B cell (primary cell): ENCODE measurements around the gene GRIA3. TPM values are rescaled to one million over a fixed set of nuclear protein-coding genes. Genes with fewer than 3 reads are reported as not detected.

Experiments
- ATAC-seq: fragments of 200-7000 bp; cut with Tn5 transposase; one replicate; pipeline ENCODE4 v1.10.0; 2021; ENCODE audit warnings: low read depth, mild to moderate bottlenecking, moderate number of reproducible peaks, moderate library complexity
- CTCF ChIA-PET: fragments of 350-600 bp; sonication (Branson Sonifier 250); formaldehyde crosslinking; loops from one replicate; lab custom pipeline; 2021; ENCODE audit warnings: antibody characterized with exemption, inconsistent platforms; lab: Charles Lee
- POLR2A ChIA-PET: fragments of 350-600 bp; sonication (Branson Sonifier 250); formaldehyde crosslinking; loops from one replicate; lab custom pipeline; 2021; ENCODE audit warnings: antibody characterized with exemption; lab: Charles Lee
- DNase-seq: peaks from one replicate; pipeline ENCODE4 v3.0.0; 2013
- H2AFZ ChIP-seq: 2 replicates; pipeline ENCODE4 v1.6.1; 2012; ENCODE audit warnings: mild to moderate bottlenecking, low read depth, low read length; ENCODE audit not compliant: insufficient read depth, poor library complexity, severe bottlenecking
- H3K27ac ChIP-seq, 2 donors: 1 replicate in 1 of 2; 2 replicates in 1 of 2; pipeline ENCODE4 v1.5.1; 2012 to 2013; ENCODE audit warnings: low read length in 2 of 2, mild to moderate bottlenecking in 2 of 2, moderate library complexity in 1 of 2
- H3K27me3 ChIP-seq, 4 experiments: fragments of 200-600 bp in 1 of 4; sonication (generic) in 1 of 4; replicated peaks in 1 of 4; 1 replicate in 2 of 4; 2 replicates in 2 of 4; pipeline versions ENCODE4 v1.6.1 to v1.7.0; 2013 to 2016; ENCODE audit warnings: low read length in 3 of 4, mild to moderate bottlenecking in 2 of 4, mixed read lengths in 1 of 4, moderate library complexity in 1 of 4; ENCODE audit not compliant: insufficient read depth in 4 of 4, control insufficient read depth in 3 of 4; ENCODE audit errors: control extremely low read depth in 1 of 4
- H3K36me3 ChIP-seq, 2 experiments: replicated peaks in 1 of 2; 1 replicate in 1 of 2; 2 replicates in 1 of 2; pipeline versions ENCODE4 v1.6.1 to v1.7.1; 2013; ENCODE audit warnings: low read length in 1 of 2; ENCODE audit not compliant: insufficient read depth in 2 of 2, control insufficient read depth in 1 of 2; ENCODE audit errors: control extremely low read depth in 1 of 2, extremely low read depth in 1 of 2
- H3K4me1 ChIP-seq, 2 donors: fragments of 200-600 bp in 1 of 2; sonication (generic) in 1 of 2; 1 replicate in 1 of 2; 2 replicates in 1 of 2; pipeline versions ENCODE4 v1.5.1 to v1.6.1; 2013 to 2017; ENCODE audit warnings: low read length in 2 of 2; ENCODE audit not compliant: control insufficient read depth in 2 of 2, insufficient read depth in 2 of 2
- H3K4me2 ChIP-seq: replicated peaks from 2 replicates; pipeline ENCODE3; 2012; ENCODE audit warnings: mild to moderate bottlenecking, low read depth, low read length; ENCODE audit not compliant: poor library complexity, severe bottlenecking
- H3K4me3 ChIP-seq, 5 experiments: fragments of 200-600 bp in 1 of 5; sonication (generic) in 1 of 5; 1 replicate in 3 of 5; 2 replicates in 2 of 5; pipeline versions ENCODE4 v1.5.1 to v1.7.0; 2011 to 2016; ENCODE audit warnings: low read length in 4 of 5, mild to moderate bottlenecking in 4 of 5, low read depth in 2 of 5, control low read depth in 1 of 5, moderate library complexity in 1 of 5; ENCODE audit not compliant: insufficient read depth in 1 of 5; ENCODE audit errors: control extremely low read depth in 1 of 5, extremely low read depth in 1 of 5
- H3K79me2 ChIP-seq: fragments of 200-600 bp; sonication (generic); one replicate; pipeline ENCODE4 v1.6.0; 2016; ENCODE audit warnings: low read length; ENCODE audit not compliant: control insufficient read depth, insufficient read depth
- H3K9ac ChIP-seq: fragments of 200-600 bp; sonication (generic); 2 replicates; pipeline ENCODE4 v1.6.1; 2017; ENCODE audit warnings: mild to moderate bottlenecking, low read length, moderate library complexity
- H3K9me3 ChIP-seq, 3 donors: one replicate each; pipeline versions ENCODE4 v1.6.1 to v1.7.1; 2013; ENCODE audit warnings: low read length in 2 of 3; ENCODE audit not compliant: control insufficient read depth in 2 of 3, insufficient read depth in 1 of 3; ENCODE audit errors: control extremely low read depth in 1 of 3
- H4K20me1 ChIP-seq: 2 replicates; pipeline ENCODE4 v1.6.0; 2012; ENCODE audit warnings: mild to moderate bottlenecking, low read length; ENCODE audit not compliant: insufficient read depth, control insufficient read depth, poor library complexity, severe bottlenecking
- H3K27ac Mint-ChIP-seq: one replicate; pipeline ENCODE4 v1.8.0; 2021; ENCODE audit warnings: mixed read lengths
- H3K27me3 Mint-ChIP-seq: one replicate; pipeline ENCODE4 v1.8.0; 2021; ENCODE audit warnings: mixed read lengths
- H3K4me1 Mint-ChIP-seq: one replicate; pipeline ENCODE4 v1.8.0; 2021; ENCODE audit warnings: mixed read lengths
- H3K4me3 Mint-ChIP-seq: one replicate; pipeline ENCODE4 v1.8.0; 2021; ENCODE audit warnings: mixed read lengths
- H3K9me3 Mint-ChIP-seq: one replicate; pipeline ENCODE4 v1.8.0; 2022; ENCODE audit warnings: mixed read lengths; ENCODE audit not compliant: insufficient read depth
- EZH2 ChIP-seq: IDR thresholded peaks from 2 replicates; pipeline ENCODE4 v1.6.1; 2012; ENCODE audit warnings: borderline replicate concordance, low read depth, mild to moderate bottlenecking, moderate library complexity, low read length; ENCODE audit not compliant: insufficient read depth, poor library complexity, severe bottlenecking
- WGBS: methylation state at CpG from one replicate; pipeline ENCODE4 v1.1.5; 2013; ENCODE audit warnings: missing lambda C conversion rate; ENCODE audit not compliant: insufficient coverage; 5-methylcytosine and 5-hydroxymethylcytosine counted together
- intact Hi-C: fragments of 100-400 bp; cut with micrococcal nuclease; formaldehyde crosslinking; loops from one replicate; pipeline ENCODE4 v1.10.0; 2022
- polyA plus RNA-seq: library from polyadenylated mRNA; depleted of rRNA; stranded (reverse); fragments of >200 nt; gene quantifications from 2 replicates; pipeline ENCODE4 v1.2.3, GENCODE V29; 2012
- total RNA-seq, 2 donors: library from RNA; stranded (reverse); fragments of 120-200 nt in 1 of 2; gene quantifications; 1 replicate in 1 of 2; 2 replicates in 1 of 2; pipeline versions ENCODE4 v1.2.3 to v1.2.4, GENCODE V29; 2013 to 2022
- TF ChIP-seq, protein P1 (sequence below): fragments of 200-600 bp; IDR thresholded peaks from one replicate; pipeline ENCODE4 v1.8.0; 2022; ENCODE audit warnings: antibody characterized with exemption, mild to moderate bottlenecking

GRIA3 gene
- total and polyA plus RNA-seq, 2 donors (not counting 1 experiment from before 2014, with no cell fraction given), result not detected

DNA sequence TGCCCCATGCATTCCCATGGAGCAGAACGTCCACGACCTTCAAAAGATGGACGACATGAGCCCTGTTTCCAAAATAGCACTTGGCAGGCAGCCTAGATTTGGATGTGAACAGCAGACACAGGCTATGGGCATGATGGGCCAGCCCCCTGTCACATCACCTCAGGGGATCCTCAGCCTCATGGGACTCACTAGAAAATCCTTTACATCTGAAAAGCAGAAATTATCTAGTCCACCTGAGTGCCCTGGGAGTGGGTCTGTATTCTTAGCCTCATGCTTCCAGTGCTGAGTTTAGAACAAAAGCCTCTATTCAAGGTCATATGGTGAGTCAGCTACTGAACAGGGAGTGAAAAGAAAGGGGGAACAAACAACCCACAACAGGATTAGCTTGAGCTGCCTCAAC, 35.8 kb downstream of the GRIA3 start:
- intact Hi-C loops, result no loop called here
- no peaks in the 10 kb centered on the region for H3K4me1 Mint-ChIP-seq
- ATAC-seq, result no peak
- no peak overlapping the region for H3K4me2 ChIP-seq
- no peak for TF ChIP-seq EZH2
- TF ChIP-seq, protein P1, sequence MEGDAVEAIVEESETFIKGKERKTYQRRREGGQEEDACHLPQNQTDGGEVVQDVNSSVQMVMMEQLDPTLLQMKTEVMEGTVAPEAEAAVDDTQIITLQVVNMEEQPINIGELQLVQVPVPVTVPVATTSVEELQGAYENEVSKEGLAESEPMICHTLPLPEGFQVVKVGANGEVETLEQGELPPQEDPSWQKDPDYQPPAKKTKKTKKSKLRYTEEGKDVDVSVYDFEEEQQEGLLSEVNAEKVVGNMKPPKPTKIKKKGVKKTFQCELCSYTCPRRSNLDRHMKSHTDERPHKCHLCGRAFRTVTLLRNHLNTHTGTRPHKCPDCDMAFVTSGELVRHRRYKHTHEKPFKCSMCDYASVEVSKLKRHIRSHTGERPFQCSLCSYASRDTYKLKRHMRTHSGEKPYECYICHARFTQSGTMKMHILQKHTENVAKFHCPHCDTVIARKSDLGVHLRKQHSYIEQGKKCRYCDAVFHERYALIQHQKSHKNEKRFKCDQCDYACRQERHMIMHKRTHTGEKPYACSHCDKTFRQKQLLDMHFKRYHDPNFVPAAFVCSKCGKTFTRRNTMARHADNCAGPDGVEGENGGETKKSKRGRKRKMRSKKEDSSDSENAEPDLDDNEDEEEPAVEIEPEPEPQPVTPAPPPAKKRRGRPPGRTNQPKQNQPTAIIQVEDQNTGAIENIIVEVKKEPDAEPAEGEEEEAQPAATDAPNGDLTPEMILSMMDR, result no peak
- H3K4me3 ChIP-seq, result no peak overlapping the region
- H2AFZ ChIP-seq, result no peak overlapping the region
- no peaks in the 10 kb centered on the region for H3K79me2 ChIP-seq
- ChIA-PET CTCF (no interaction called here), POLR2A (no interaction called here)
- no peaks in the 10 kb centered on the region for H4K20me1 ChIP-seq
- H3K27me3 Mint-ChIP-seq, result no peaks in the 10 kb centered on the region
- H3K9me3 Mint-ChIP-seq, result no peaks in the 10 kb centered on the region
- H3K9ac ChIP-seq, result no peak overlapping the region
- 77% methylated on average over 3 of the region's 3 CpGs for WGBS
- no peaks in the 10 kb centered on the region for H3K9me3 ChIP-seq
- no peak overlapping the region for H3K27ac ChIP-seq
- no peak overlapping the region for H3K27ac Mint-ChIP-seq
- DNase-seq, result no peak
- H3K4me3 Mint-ChIP-seq, result no peak overlapping the region
- H3K36me3 ChIP-seq, result no peaks in the 10 kb centered on the region
- H3K27me3 ChIP-seq, result no peaks in the 10 kb centered on the region
- no peaks in the 10 kb centered on the region for H3K4me1 ChIP-seq

DNA sequence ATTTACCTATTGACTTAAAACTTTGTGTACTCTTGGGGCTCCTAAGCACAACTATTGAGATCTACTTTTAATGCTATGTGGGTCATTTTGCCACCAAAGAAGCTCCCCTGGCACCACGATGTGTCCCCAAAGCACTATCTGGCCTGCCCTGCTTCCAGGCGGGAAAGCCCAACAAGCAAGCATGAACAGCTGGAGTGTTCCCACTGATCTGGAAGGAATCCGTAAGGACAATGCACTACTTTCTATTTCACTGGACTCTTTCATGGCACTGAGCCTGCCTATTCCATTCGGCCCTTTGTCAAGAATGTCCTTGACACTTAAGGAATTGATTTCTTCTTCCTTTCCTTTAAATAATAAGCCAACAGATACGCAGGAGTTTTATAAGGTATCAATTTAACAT, 38.8 kb downstream of the GRIA3 start:
- no peak overlapping the region for H3K4me3 ChIP-seq
- no peaks in the 10 kb centered on the region for H3K9me3 ChIP-seq
- CTCF ChIA-PET, result no interaction called here
- no peaks in the 10 kb centered on the region for H3K27me3 Mint-ChIP-seq
- POLR2A ChIA-PET, result no interaction called here
- H2AFZ ChIP-seq, result no peak overlapping the region
- no peak overlapping the region for H3K27ac Mint-ChIP-seq
- no peaks in the 10 kb centered on the region for H3K4me1 Mint-ChIP-seq
- H3K27me3 ChIP-seq, result no peaks in the 10 kb centered on the region
- H3K4me3 Mint-ChIP-seq, result no peak overlapping the region
- no peaks in the 10 kb centered on the region for H3K79me2 ChIP-seq
- H3K4me1 ChIP-seq, result no peaks in the 10 kb centered on the region
- no peak for DNase-seq
- no peaks in the 10 kb centered on the region for H4K20me1 ChIP-seq
- no peaks in the 10 kb centered on the region for H3K9me3 Mint-ChIP-seq
- ATAC-seq, result no peak
- no peaks in the 10 kb centered on the region for H3K36me3 ChIP-seq
- no peak overlapping the region for H3K9ac ChIP-seq
- no peak overlapping the region for H3K27ac ChIP-seq
- intact Hi-C loops, result no loop called here
- no peak overlapping the region for H3K4me2 ChIP-seq
- 95% methylated on average over 2 of the region's 5 CpGs for WGBS
- TF ChIP-seq, protein P1, result no peak
- TF ChIP-seq EZH2, result no peak
